ENCODE measurements around the gene MME. TPM values are rescaled to one million over a fixed set of nuclear protein-coding genes. Genes with fewer than 3 reads are reported as not detected.

Gene MME
- total RNA-seq, 1 donor from 2014 or later, result 54.3 TPM

DNA sequence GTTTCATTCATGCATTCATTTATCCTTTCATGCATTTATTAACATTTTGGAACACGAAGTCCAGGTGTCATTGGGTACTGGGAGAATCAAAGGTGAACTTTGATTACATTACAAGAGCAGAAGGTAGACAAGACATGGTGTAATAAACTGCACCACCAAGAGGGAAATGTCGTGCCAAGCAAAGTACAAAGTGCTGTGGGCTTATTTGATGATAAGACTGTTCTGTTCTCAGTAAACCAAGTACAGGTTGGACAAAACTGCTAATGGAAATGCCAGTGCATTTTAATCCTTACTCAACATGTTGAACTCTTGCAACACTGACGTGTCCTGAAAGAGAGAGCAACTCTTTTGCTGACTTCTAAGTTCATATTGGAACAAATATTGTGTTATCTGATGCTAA lies 69.4 kb downstream of the MME start:
- TF ChIP-seq, protein P1, sequence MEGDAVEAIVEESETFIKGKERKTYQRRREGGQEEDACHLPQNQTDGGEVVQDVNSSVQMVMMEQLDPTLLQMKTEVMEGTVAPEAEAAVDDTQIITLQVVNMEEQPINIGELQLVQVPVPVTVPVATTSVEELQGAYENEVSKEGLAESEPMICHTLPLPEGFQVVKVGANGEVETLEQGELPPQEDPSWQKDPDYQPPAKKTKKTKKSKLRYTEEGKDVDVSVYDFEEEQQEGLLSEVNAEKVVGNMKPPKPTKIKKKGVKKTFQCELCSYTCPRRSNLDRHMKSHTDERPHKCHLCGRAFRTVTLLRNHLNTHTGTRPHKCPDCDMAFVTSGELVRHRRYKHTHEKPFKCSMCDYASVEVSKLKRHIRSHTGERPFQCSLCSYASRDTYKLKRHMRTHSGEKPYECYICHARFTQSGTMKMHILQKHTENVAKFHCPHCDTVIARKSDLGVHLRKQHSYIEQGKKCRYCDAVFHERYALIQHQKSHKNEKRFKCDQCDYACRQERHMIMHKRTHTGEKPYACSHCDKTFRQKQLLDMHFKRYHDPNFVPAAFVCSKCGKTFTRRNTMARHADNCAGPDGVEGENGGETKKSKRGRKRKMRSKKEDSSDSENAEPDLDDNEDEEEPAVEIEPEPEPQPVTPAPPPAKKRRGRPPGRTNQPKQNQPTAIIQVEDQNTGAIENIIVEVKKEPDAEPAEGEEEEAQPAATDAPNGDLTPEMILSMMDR (IDR thresholded peaks at IDR 0.05; ENCODE audit: insufficient read depth, low read depth, low read length), result no peak
- TF ChIP-seq EZH2 (IDR thresholded peaks at IDR 0.05; ENCODE audit: insufficient read depth, low read length), result no peak
- Histone ChIP-seq H3K4me3 (ENCODE audit: insufficient read depth, low read depth, low read length) (no peak overlapping the region), H3K27me3 (ENCODE audit: insufficient read depth, low read length) (no peaks in the 10 kb centered on the region), H3K9ac (ENCODE audit: low read length) (no peak overlapping the region), H3K27ac (ENCODE audit: low read depth, low read length) (no peak overlapping the region), H3K36me3 (ENCODE audit: insufficient read depth, low read length) (no peaks in the 10 kb centered on the region), H3K9me3 (ENCODE audit: insufficient read depth, low read depth, low read length) (no peaks in the 10 kb centered on the region), H3K79me2 (ENCODE audit: insufficient read depth, low read length) (no peaks in the 10 kb centered on the region), H2AFZ (ENCODE audit: low read depth, low read length) (no peak overlapping the region), H3K4me1 (ENCODE audit: insufficient read depth, low read length) (no peaks in the 10 kb centered on the region), H3K4me2 (ENCODE audit: low read length) (no peak overlapping the region), H4K20me1 (ENCODE audit: insufficient read depth, low read length) (no peaks in the 10 kb centered on the region)
- DNase-seq (ENCODE audit: low read depth), result no peak
- peaks cover 5% of the 10 kb centered on the region for H3K4me1 Mint-ChIP-seq (ENCODE audit: low read depth, unreplicated experiment)
- peaks cover 6% of the 10 kb centered on the region for H3K36me3 Mint-ChIP-seq (ENCODE audit: low read depth, unreplicated experiment)
- no peak for FAIRE-seq
- no peak overlapping the region for H3K27ac Mint-ChIP-seq (ENCODE audit: unreplicated experiment)
- H3K9me3 Mint-ChIP-seq (ENCODE audit: unreplicated experiment), result no peaks in the 10 kb centered on the region
- H3K4me3 Mint-ChIP-seq (ENCODE audit: unreplicated experiment), result no peak overlapping the region
- no peaks in the 10 kb centered on the region for H3K27me3 Mint-ChIP-seq (ENCODE audit: low read depth, unreplicated experiment)

GRCh38 chr3:155153242-155154186 lies 73.4 kb downstream of the MME start:
- no peaks in the 10 kb centered on the region for H3K79me2 ChIP-seq (ENCODE audit: insufficient read depth, low read length)
- H3K9me3 ChIP-seq (ENCODE audit: insufficient read depth, low read depth, low read length), result no peaks in the 10 kb centered on the region
- no peak overlapping the region for H2AFZ ChIP-seq (ENCODE audit: low read depth, low read length)
- H3K27me3 ChIP-seq (ENCODE audit: insufficient read depth, low read length), result no peaks in the 10 kb centered on the region
- H3K36me3 ChIP-seq (ENCODE audit: insufficient read depth, low read length), result no peaks in the 10 kb centered on the region
- no peak overlapping the region for H3K4me3 Mint-ChIP-seq (ENCODE audit: unreplicated experiment)
- TF ChIP-seq, protein P1 (IDR thresholded peaks at IDR 0.05; ENCODE audit: insufficient read depth, low read depth, low read length), result no peak
- TF ChIP-seq EZH2 (IDR thresholded peaks at IDR 0.05; ENCODE audit: insufficient read depth, low read length), result no peak
- H3K4me2 ChIP-seq (ENCODE audit: low read length), result no peak overlapping the region
- no peaks in the 10 kb centered on the region for H3K4me1 ChIP-seq (ENCODE audit: insufficient read depth, low read length)
- H3K9me3 Mint-ChIP-seq (ENCODE audit: unreplicated experiment), result no peaks in the 10 kb centered on the region
- no peaks in the 10 kb centered on the region for H3K27me3 Mint-ChIP-seq (ENCODE audit: low read depth, unreplicated experiment)
- FAIRE-seq, result no peak
- DNase-seq (ENCODE audit: low read depth), result no peak
- H3K4me3 ChIP-seq (ENCODE audit: insufficient read depth, low read depth, low read length), result no peak overlapping the region
- no peak overlapping the region for H3K9ac ChIP-seq (ENCODE audit: low read length)
- H4K20me1 ChIP-seq (ENCODE audit: insufficient read depth, low read length), result no peaks in the 10 kb centered on the region
- H3K36me3 Mint-ChIP-seq (ENCODE audit: low read depth, unreplicated experiment), result peaks cover 6% of the 10 kb centered on the region
- peaks cover 7% of the 10 kb centered on the region for H3K4me1 Mint-ChIP-seq (ENCODE audit: low read depth, unreplicated experiment)
- H3K27ac Mint-ChIP-seq (ENCODE audit: unreplicated experiment), result no peak overlapping the region
- H3K27ac ChIP-seq (ENCODE audit: low read depth, low read length), result no peak overlapping the region

DNA sequence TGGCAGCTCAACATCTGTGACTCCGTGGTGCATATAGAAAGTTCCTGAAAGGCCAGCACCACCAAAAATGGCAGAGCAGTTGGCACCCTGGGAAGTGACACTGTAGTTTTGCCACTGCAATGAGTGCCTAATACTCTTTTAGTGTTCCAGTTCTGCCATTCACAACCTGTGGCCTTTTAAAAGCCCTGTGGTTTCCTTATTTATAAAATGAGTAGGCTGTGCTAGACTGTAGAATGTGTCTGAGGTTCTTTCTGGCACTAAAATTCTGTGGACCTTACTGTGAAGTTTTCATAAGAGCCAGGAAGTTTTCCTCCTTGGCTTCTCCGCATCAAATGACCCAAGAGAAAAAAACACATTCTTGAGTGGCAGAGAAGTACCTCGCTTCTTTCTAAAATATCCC lies 74.1 kb downstream of the MME start:
- H3K27me3 ChIP-seq (ENCODE audit: insufficient read depth, low read length), result no peaks in the 10 kb centered on the region
- Mint-ChIP-seq H3K36me3 (ENCODE audit: low read depth, unreplicated experiment) (peaks cover 6% of the 10 kb centered on the region), H3K9me3 (ENCODE audit: unreplicated experiment) (no peaks in the 10 kb centered on the region), H3K4me3 (ENCODE audit: unreplicated experiment) (no peak overlapping the region), H3K27me3 (ENCODE audit: low read depth, unreplicated experiment) (no peaks in the 10 kb centered on the region), H3K4me1 (ENCODE audit: low read depth, unreplicated experiment) (peaks cover 7% of the 10 kb centered on the region), H3K27ac (ENCODE audit: unreplicated experiment) (no peak overlapping the region)
- H3K27ac ChIP-seq (ENCODE audit: low read depth, low read length), result no peak overlapping the region
- no peaks in the 10 kb centered on the region for H3K9me3 ChIP-seq (ENCODE audit: insufficient read depth, low read depth, low read length)
- no peaks in the 10 kb centered on the region for H3K79me2 ChIP-seq (ENCODE audit: insufficient read depth, low read length)
- H2AFZ ChIP-seq (ENCODE audit: low read depth, low read length), result no peak overlapping the region
- H4K20me1 ChIP-seq (ENCODE audit: insufficient read depth, low read length), result no peaks in the 10 kb centered on the region
- no peak overlapping the region for H3K9ac ChIP-seq (ENCODE audit: low read length)
- TF ChIP-seq, protein P1 (IDR thresholded peaks at IDR 0.05; ENCODE audit: insufficient read depth, low read depth, low read length), result no peak
- TF ChIP-seq EZH2 (IDR thresholded peaks at IDR 0.05; ENCODE audit: insufficient read depth, low read length), result no peak
- H3K4me2 ChIP-seq (ENCODE audit: low read length), result no peak overlapping the region
- no peak for FAIRE-seq
- no peaks in the 10 kb centered on the region for H3K36me3 ChIP-seq (ENCODE audit: insufficient read depth, low read length)
- H3K4me1 ChIP-seq (ENCODE audit: insufficient read depth, low read length), result no peaks in the 10 kb centered on the region
- peak; percentile 6 for DNase-seq (ENCODE audit: low read depth)
- no peak overlapping the region for H3K4me3 ChIP-seq (ENCODE audit: insufficient read depth, low read depth, low read length)

All from astrocyte (in vitro differentiated cells and primary cell).